SK-N-SH (cell line): Measurements from ENCODE around the gene ESM1. TPM values are rescaled to one million over a fixed set of nuclear protein-coding genes. Genes with fewer than 3 reads are reported as not detected.

Experiments used
- CTCF ChIA-PET: fragments of 300-600, 350-600 bp; formaldehyde crosslinking; extraction: SDS; loops from one replicate; lab custom pipeline; 2021; lab: Yijun Ruan, JAX
- POLR2A ChIA-PET: fragments of 350-600 bp; sonication (Branson Sonifier 250); formaldehyde crosslinking; extraction: SDS; loops from one replicate; lab custom pipeline; 2020; ENCODE audit warnings: antibody characterized with exemption, inconsistent platforms; lab: Yijun Ruan, JAX
- DNase-seq: peaks from one replicate; pipeline ENCODE4 v3.0.0; 2012
- H2AFZ ChIP-seq: fragments of 200-600 bp; sonication (generic); 2 replicates; pipeline ENCODE4 v1.8.1; 2016; ENCODE audit warnings: antibody characterized with exemption, mild to moderate bottlenecking, low read depth
- H3F3A ChIP-seq: fragments of 200-600 bp; sonication (generic); replicated peaks from 2 replicates; pipeline ENCODE3; 2016; ENCODE audit warnings: antibody characterized with exemption, mild to moderate bottlenecking; ENCODE audit not compliant: insufficient read depth
- H3K27ac ChIP-seq, 2 experiments: fragments of 200-500 bp in 1 of 2; fragments of 200-600 bp in 1 of 2; sonication (Bioruptor generic) in 1 of 2; sonication (generic), shearing (Covaris generic) in 1 of 2; 2 replicates each; pipeline versions ENCODE4 v1.5.1 to v1.6.1; 2014 to 2016; ENCODE audit warnings: low read depth in 2 of 2, inconsistent platforms in 1 of 2, low read length in 1 of 2, mild to moderate bottlenecking in 1 of 2, mixed read lengths in 1 of 2
- H3K27me3 ChIP-seq: fragments of 200-600 bp; sonication (generic), shearing (Covaris generic); 2 replicates; pipeline ENCODE4 v1.6.1; 2016; ENCODE audit warnings: mixed run types; ENCODE audit not compliant: insufficient read depth
- H3K36me3 ChIP-seq, 2 experiments: fragments of 200-500 bp in 1 of 2; fragments of 200-600 bp in 1 of 2; sonication (Bioruptor generic) in 1 of 2; sonication (generic) in 1 of 2; replicated peaks in 1 of 2; 2 replicates each; pipeline versions ENCODE3 to v1.5.1; 2014 to 2016; ENCODE audit warnings: low read length in 1 of 2, mild to moderate bottlenecking in 1 of 2; ENCODE audit not compliant: insufficient read depth in 2 of 2, control insufficient read depth in 1 of 2
- H3K4me1 ChIP-seq, 2 experiments: fragments of 200-500 bp in 1 of 2; fragments of 200-600 bp in 1 of 2; sonication (Bioruptor generic) in 1 of 2; sonication (generic), shearing (Covaris generic) in 1 of 2; 2 replicates each; pipeline versions ENCODE4 v1.5.1 to v1.6.1; 2014 to 2016; ENCODE audit warnings: low read depth in 1 of 2, low read length in 1 of 2, mixed run types in 1 of 2; ENCODE audit not compliant: insufficient read depth in 2 of 2, control insufficient read depth in 1 of 2
- H3K4me2 ChIP-seq: fragments of 200-600 bp; sonication (generic), shearing (Covaris generic); 2 replicates; pipeline ENCODE4 v1.6.1; 2017; ENCODE audit warnings: mixed run types
- H3K4me3 ChIP-seq, 2 experiments: fragments of 200-500 bp in 1 of 2; fragments of 200-600 bp in 1 of 2; sonication (Bioruptor generic) in 1 of 2; sonication (generic), shearing (Covaris generic) in 1 of 2; 2 replicates each; pipeline versions ENCODE4 v1.5.1 to v1.8.1; 2014 to 2016; ENCODE audit warnings: low read depth in 2 of 2, inconsistent platforms in 1 of 2, low read length in 1 of 2, mild to moderate bottlenecking in 1 of 2, mixed read lengths in 1 of 2, moderate library complexity in 1 of 2
- H3K79me2 ChIP-seq: fragments of 200-600 bp; sonication (generic); 2 replicates; pipeline ENCODE4 v1.8.1; 2017; ENCODE audit warnings: mild to moderate bottlenecking; ENCODE audit not compliant: insufficient read depth
- H3K9ac ChIP-seq: fragments of 200-600 bp; sonication (generic); 2 replicates; pipeline ENCODE4 v1.6.1; 2017; ENCODE audit warnings: mixed run types
- H3K9me2 ChIP-seq: fragments of 200-600 bp; sonication (generic); 2 replicates; pipeline ENCODE4 v1.6.1; 2017; ENCODE audit warnings: mixed run types
- H3K9me3 ChIP-seq: fragments of 200-600 bp; sonication (generic); 2 replicates; pipeline ENCODE4 v1.6.1; 2017; ENCODE audit warnings: mixed run types, mild to moderate bottlenecking, moderate library complexity
- H4K20me1 ChIP-seq: fragments of 200-600 bp; sonication (generic); 2 replicates; pipeline ENCODE4 v1.6.1; 2017; ENCODE audit warnings: mild to moderate bottlenecking, mixed run types; ENCODE audit not compliant: insufficient read depth
- EZH2phosphoT487 ChIP-seq: fragments of 200-600 bp; sonication (generic); IDR thresholded peaks from 2 replicates; pipeline ENCODE4 v1.6.1; 2017; ENCODE audit warnings: low read depth, mixed run types, mild to moderate bottlenecking, antibody characterized with exemption, moderate library complexity, borderline replicate concordance
- RFX5 ChIP-seq: IDR thresholded peaks from 2 replicates; pipeline ENCODE4 v1.6.1; 2012; ENCODE audit warnings: mild to moderate bottlenecking, improper control_type of control experiment, low read length
- WGBS: methylation state at CpG from one replicate; pipeline ENCODE4 v1.1.6; 2017; ENCODE audit warnings: low lambda C conversion rate; 5-methylcytosine and 5-hydroxymethylcytosine counted together
- polyA plus RNA-seq, 3 experiments: library from polyadenylated mRNA; depleted of rRNA; stranded (reverse); fragments of >200 nt; gene quantifications; 2 replicates each; pipeline ENCODE4 v1.2.3, GENCODE V29; 2012

Gene ESM1
- polyA plus RNA-seq, 1 of the 3 experiments (the other 2 are of a cell fraction) = 36.5 TPM

DNA sequence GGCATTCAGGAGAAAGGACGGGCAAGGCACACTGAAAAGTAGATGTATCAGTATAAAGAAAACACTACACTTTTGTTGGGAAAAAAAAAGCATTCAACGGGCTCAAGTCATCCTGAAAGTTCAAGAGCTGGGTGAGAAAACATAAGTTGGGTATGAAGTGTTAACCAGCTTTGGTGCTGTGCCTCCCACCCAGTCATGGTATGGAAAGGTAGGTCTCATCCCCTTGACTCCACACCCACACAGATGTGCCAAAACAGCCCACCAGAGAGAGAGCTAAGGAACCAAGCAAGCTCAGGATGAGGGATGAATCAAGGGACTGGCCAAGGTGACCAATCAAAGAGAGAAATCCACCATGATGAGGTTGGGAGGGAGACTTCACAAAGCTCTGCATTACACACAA lies 54.7 kb downstream of the ESM1 start:
- WGBS = 0% methylated on average over 2 of the region's 2 CpGs
- CTCF ChIA-PET = interaction anchor here (0.8 to 1.3 kb wide), 2 partner anchors 9 to 14 kb away, joined by 3 to 6 read pairs; no protein-coding TSS in a partner anchor
- no peaks in the 10 kb centered on the region for H4K20me1 ChIP-seq
- no peak overlapping the region for H2AFZ ChIP-seq
- POLR2A ChIA-PET = no interaction called here
- H3K79me2 ChIP-seq = no peaks in the 10 kb centered on the region
- peaks cover 32% of the 10 kb centered on the region for H3K27me3 ChIP-seq
- no peaks in the 10 kb centered on the region for H3K4me1 ChIP-seq
- DNase-seq = no peak
- H3K9ac ChIP-seq = no peak overlapping the region
- H3F3A ChIP-seq = no peaks in the 10 kb centered on the region
- no peaks in the 10 kb centered on the region for H3K9me2 ChIP-seq
- no peaks in the 10 kb centered on the region for H3K9me3 ChIP-seq
- H3K4me2 ChIP-seq = no peak overlapping the region
- TF ChIP-seq RFX5 (no peak), EZH2phosphoT487 (no peak)
- H3K4me3 ChIP-seq = no peak overlapping the region
- H3K36me3 ChIP-seq = no peaks in the 10 kb centered on the region
- no peak overlapping the region for H3K27ac ChIP-seq

Other genes starting within 250 kb of the ESM1 start
- gene GZMK, start 38.7 kb upstream of the ESM1 start, polyA plus RNA-seq (2012; rRNA removed) = not detected in 2 replicates
- gene GZMA, start 117.1 kb upstream of the ESM1 start, polyA plus RNA-seq (2012; rRNA removed) = 0.07 TPM in 1 of 2 replicates, not detected in the other
- 30.1 and 44.2 TPM in 2 replicates for gene GPX8, start 174.6 kb upstream of the ESM1 start, polyA plus RNA-seq (2012; rRNA removed)
- gene CDC20B, start 187.6 kb upstream of the ESM1 start, polyA plus RNA-seq (2012; rRNA removed) = 0.03 TPM in 2 replicates
- not detected in 2 replicates for gene MCIDAS, start 241.7 kb upstream of the ESM1 start, polyA plus RNA-seq (2012; rRNA removed)
- gene CCNO, start 248.0 kb upstream of the ESM1 start, polyA plus RNA-seq (2012; rRNA removed) = not detected in 2 replicates